ENCODE measurements around the gene CCDC8. TPM values are rescaled to one million over a fixed set of nuclear protein-coding genes. Genes with fewer than 3 reads are reported as not detected.
"Not testable (repeated sequence)": the region's sequence is repeated elsewhere in the genome, so short reads cannot be mapped to it uniquely, and the experiment has no call there.

Gene CCDC8
- total RNA-seq, 1 donor from 2014 or later: 13.3 TPM

DNA sequence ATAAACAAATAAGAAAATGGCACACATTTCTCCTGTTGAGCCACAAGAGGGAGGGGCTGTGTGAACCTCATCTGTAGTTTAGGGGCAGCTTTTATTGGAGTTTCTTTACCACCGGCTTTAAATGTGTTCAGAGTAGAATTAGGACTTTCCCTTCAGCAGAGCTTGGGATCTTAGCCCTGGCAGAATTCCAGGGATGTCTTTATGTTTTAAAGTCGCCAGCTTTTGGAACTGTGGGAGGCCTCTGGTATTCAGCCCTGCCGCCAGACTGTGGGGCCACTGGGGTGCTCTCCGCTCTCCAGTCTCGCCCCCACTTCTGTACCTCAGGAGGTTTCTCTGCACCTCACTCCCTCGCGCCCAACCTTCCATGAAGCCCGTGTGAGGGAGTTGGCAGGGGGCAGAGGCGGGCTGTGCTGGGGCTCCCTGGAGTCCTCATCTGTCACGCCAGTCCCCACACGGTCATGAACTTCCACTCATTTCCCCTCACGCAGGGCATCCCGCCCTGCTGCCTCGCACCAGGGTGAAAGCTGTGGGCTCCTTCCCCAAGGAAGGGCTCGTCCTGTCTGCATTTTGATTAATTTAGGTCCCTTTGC lies 31.5 kb downstream of the CCDC8 start:
- Mint-ChIP-seq H3K27ac (ENCODE audit: unreplicated experiment) (no peak overlapping the region), H3K9me3 (ENCODE audit: unreplicated experiment) (no peaks in the 10 kb centered on the region), H3K4me3 (ENCODE audit: unreplicated experiment) (peak overlapping the region; percentile 26), H3K4me1 (ENCODE audit: unreplicated experiment) (no peaks in the 10 kb centered on the region), H3K27me3 (ENCODE audit: unreplicated experiment) (peaks cover 6% of the 10 kb centered on the region), H3K36me3 (ENCODE audit: low read depth, unreplicated experiment) (peaks cover 43% of the 10 kb centered on the region)
- TF ChIP-seq, protein P1, sequence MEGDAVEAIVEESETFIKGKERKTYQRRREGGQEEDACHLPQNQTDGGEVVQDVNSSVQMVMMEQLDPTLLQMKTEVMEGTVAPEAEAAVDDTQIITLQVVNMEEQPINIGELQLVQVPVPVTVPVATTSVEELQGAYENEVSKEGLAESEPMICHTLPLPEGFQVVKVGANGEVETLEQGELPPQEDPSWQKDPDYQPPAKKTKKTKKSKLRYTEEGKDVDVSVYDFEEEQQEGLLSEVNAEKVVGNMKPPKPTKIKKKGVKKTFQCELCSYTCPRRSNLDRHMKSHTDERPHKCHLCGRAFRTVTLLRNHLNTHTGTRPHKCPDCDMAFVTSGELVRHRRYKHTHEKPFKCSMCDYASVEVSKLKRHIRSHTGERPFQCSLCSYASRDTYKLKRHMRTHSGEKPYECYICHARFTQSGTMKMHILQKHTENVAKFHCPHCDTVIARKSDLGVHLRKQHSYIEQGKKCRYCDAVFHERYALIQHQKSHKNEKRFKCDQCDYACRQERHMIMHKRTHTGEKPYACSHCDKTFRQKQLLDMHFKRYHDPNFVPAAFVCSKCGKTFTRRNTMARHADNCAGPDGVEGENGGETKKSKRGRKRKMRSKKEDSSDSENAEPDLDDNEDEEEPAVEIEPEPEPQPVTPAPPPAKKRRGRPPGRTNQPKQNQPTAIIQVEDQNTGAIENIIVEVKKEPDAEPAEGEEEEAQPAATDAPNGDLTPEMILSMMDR (IDR thresholded peaks at IDR 0.05; ENCODE audit: unreplicated experiment): no peak
- no peak for DNase-seq (ENCODE audit: low spot score)

DNA sequence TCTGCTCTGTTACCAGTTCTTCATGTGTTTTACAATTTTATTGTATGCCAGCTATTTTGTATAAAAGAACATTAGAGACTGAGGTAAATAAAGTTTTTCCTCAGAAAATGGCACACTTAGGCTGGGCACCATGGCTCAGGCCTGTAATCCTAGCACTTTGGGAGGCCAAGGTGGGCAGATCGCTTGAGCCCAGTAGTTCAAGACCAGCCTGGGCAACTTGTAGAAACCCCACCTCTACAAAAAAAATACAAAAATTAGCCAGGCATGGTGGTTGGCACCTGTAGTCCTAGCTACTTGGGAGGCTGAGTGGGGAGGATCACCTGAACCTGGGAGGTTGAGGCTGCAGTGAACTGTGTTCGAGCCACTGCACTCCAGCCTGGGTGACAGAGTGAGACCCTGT lies 32.0 kb downstream of the CCDC8 start:
- no peak overlapping the region for H3K4me3 Mint-ChIP-seq (ENCODE audit: unreplicated experiment)
- no peak for DNase-seq (ENCODE audit: low spot score)
- no peaks in the 10 kb centered on the region for H3K9me3 Mint-ChIP-seq (ENCODE audit: unreplicated experiment)
- TF ChIP-seq, protein P1 (IDR thresholded peaks at IDR 0.05; ENCODE audit: unreplicated experiment): no peak
- peaks cover 45% of the 10 kb centered on the region for H3K36me3 Mint-ChIP-seq (ENCODE audit: low read depth, unreplicated experiment)
- H3K27me3 Mint-ChIP-seq (ENCODE audit: unreplicated experiment): peaks cover 6% of the 10 kb centered on the region
- H3K27ac Mint-ChIP-seq (ENCODE audit: unreplicated experiment): no peak overlapping the region
- no peaks in the 10 kb centered on the region for H3K4me1 Mint-ChIP-seq (ENCODE audit: unreplicated experiment)

DNA sequence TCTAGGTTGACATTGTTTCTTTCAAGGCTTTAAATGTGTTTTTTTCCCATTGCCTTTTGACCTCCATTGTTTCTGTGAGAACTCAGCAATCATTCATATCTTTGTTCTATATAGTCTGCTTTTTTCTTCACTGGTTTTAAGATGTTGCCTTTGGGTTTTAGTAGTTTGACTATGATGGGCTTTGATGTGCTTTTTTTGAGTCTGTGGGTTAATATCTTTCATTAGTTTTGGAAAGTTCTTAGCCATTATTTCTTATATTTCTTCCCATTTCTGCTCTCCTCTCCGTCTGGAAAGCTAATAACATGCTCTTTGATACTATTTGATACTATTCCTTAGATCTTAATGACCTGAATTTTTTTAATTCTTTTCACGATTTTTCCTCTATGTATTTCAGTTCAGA lies 32.7 kb downstream of the CCDC8 start:
- no peak for DNase-seq (ENCODE audit: low spot score)
- no peak overlapping the region for H3K27ac Mint-ChIP-seq (ENCODE audit: unreplicated experiment)
- TF ChIP-seq, protein P1 (IDR thresholded peaks at IDR 0.05; ENCODE audit: unreplicated experiment): no peak
- no peak overlapping the region for H3K4me3 Mint-ChIP-seq (ENCODE audit: unreplicated experiment)
- H3K27me3 Mint-ChIP-seq (ENCODE audit: unreplicated experiment): peaks cover 8% of the 10 kb centered on the region
- no peaks in the 10 kb centered on the region for H3K4me1 Mint-ChIP-seq (ENCODE audit: unreplicated experiment)
- no peaks in the 10 kb centered on the region for H3K9me3 Mint-ChIP-seq (ENCODE audit: unreplicated experiment)
- H3K36me3 Mint-ChIP-seq (ENCODE audit: low read depth, unreplicated experiment): peaks cover 47% of the 10 kb centered on the region

DNA sequence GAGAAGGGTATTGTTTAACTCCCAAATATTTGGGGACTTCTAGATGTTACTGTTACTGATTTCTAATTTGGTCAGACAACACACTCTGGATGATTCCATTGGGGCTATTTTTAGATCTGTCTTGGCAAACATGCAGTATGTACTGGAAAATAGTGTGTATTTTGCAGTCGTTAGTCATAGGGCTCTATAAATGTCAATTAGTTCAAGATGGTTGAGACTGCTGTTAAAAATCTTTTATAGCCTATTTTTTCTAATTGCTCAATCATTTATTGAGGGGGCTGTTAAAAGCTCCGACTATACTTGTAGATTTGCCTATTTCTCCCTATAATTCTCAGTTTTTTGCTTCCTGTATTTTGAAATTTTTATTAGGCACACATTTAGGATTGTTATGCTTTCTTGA lies 35.1 kb downstream of the CCDC8 start:
- Mint-ChIP-seq H3K9me3 (ENCODE audit: unreplicated experiment) (no peaks in the 10 kb centered on the region), H3K27me3 (ENCODE audit: unreplicated experiment) (peaks cover 5% of the 10 kb centered on the region), H3K27ac (ENCODE audit: unreplicated experiment) (no peak overlapping the region), H3K4me1 (ENCODE audit: unreplicated experiment) (peaks cover 7% of the 10 kb centered on the region), H3K4me3 (ENCODE audit: unreplicated experiment) (no peak overlapping the region), H3K36me3 (ENCODE audit: low read depth, unreplicated experiment) (peaks cover 37% of the 10 kb centered on the region)
- TF ChIP-seq, protein P1 (IDR thresholded peaks at IDR 0.05; ENCODE audit: unreplicated experiment): no peak
- no peak for DNase-seq (ENCODE audit: low spot score)

DNA sequence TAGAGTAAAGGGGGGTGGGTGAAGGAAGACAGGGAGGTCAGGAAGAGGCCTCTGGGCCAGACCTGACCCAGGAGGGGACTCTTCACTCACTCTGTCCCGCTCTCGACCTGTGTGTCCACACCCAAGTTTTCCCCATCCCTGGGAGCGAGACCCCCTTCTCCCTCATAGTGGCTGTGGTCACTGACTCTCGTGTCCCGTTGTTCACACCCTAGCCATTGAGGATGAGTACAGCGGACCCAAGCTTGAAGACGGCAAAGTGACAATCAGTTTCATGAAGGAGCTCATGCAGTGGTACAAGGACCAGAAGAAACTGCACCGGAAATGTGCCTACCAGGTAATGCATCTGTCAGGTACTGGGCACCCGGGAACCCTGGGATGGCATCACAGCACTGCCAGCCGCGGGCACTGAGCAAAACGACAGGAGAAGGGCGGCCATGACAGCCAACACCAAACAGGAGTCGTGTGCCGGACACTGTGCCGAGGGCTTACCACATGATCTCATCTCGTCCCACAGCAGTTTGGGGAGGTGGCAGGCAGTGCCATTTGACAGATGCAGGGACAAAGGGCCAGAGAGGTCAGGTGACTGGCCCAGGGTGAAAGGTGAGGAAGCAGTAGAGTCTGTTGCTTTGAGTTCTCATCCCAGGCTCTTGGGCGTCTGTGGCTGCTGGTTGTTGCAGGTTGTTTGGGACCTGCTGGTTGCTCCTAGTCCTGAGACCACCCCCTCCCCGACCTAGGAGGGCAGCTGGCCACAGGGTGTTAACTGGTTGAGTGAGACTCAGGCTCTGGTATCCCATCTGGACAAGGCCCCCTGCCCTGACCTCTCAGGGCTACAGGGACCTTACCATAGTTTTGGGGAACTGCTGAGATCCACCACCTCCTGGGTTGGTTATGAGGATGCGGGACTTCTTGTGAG lies 36.9 kb downstream of the CCDC8 start:
- Mint-ChIP-seq H3K36me3 (ENCODE audit: low read depth, unreplicated experiment) (peaks cover 26% of the 10 kb centered on the region), H3K27ac (ENCODE audit: unreplicated experiment) (no peak overlapping the region), H3K4me3 (ENCODE audit: unreplicated experiment) (no peak overlapping the region), H3K27me3 (ENCODE audit: unreplicated experiment) (peaks cover 5% of the 10 kb centered on the region), H3K9me3 (ENCODE audit: unreplicated experiment) (no peaks in the 10 kb centered on the region), H3K4me1 (ENCODE audit: unreplicated experiment) (peaks cover 23% of the 10 kb centered on the region)
- DNase-seq (ENCODE audit: low spot score): no peak
- TF ChIP-seq, protein P1 (IDR thresholded peaks at IDR 0.05; ENCODE audit: unreplicated experiment): no peak

DNA sequence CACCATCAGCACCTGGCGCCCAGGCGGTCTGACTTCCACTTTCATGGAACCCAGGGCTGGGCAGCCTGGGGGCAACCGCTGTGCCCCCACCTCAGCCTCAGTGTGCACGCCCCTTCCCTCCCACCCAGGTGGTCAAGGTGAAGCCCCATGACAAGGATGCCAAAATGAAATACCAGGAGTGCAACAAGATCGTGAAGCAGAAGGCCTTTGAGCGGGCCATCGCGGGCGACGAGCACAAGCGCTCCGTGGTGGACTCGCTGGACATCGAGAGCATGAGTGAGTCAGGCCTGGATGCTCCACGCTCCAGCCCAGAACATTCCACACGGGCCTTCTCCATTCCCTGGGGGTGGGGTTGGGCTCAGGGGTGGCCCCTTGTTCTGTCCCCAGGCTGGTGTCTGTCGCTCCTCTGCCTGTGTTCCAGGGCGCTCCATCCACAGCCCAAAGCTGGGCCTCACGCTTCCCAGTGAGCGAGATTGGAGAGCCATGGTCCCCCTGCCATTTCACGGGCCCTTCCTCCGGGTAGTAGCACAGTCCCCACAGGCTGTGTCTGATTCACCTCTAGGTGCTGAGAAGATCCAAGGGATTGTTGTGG lies 37.8 kb downstream of the CCDC8 start:
- H3K9me3 Mint-ChIP-seq (ENCODE audit: unreplicated experiment); H3K27me3 Mint-ChIP-seq (ENCODE audit: unreplicated experiment); H3K27ac Mint-ChIP-seq (ENCODE audit: unreplicated experiment); DNase-seq (ENCODE audit: low spot score); H3K4me3 Mint-ChIP-seq (ENCODE audit: unreplicated experiment): not testable (repeated sequence)
- H3K36me3 Mint-ChIP-seq (ENCODE audit: low read depth, unreplicated experiment): peaks cover 26% of the 10 kb centered on the region
- H3K4me1 Mint-ChIP-seq (ENCODE audit: unreplicated experiment): peaks cover 29% of the 10 kb centered on the region
